Astrocyte (in vitro differentiated cells and primary cell): ENCODE data around the gene SUGCT.

ENCODE experiments used
- EZH2 ChIP-seq: IDR thresholded peaks from 2 replicates; pipeline ENCODE4 v1.6.1; 2012; ENCODE audit warnings: mild to moderate bottlenecking, low read length, inconsistent platforms; ENCODE audit not compliant: insufficient read depth
- TF ChIP-seq, protein P1 (sequence below): IDR thresholded peaks from 2 replicates; pipeline ENCODE4 v1.5.1; 2011; ENCODE audit warnings: low read depth, mild to moderate bottlenecking, inconsistent platforms, low read length, moderate library complexity; ENCODE audit not compliant: insufficient read depth

DNA sequence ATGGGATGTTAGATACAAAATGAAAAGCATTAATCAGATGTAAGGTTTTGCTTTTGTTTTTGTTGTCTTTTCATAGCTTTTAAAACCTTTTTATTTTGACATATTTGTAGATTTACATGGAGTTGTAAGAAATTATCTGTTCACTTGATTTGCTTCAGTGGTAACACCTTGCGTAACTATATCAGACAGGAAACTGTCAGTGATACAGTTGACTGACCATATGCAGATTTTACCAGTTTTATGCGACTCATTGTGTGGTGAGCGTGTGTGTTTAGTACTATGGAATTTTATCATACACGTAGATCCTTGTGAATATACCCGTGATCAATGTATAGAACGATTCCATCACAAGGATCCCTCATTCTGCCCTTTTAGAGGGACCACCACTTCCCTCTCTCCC is 701.4 kb downstream of the SUGCT start:
- TF ChIP-seq, protein P1, sequence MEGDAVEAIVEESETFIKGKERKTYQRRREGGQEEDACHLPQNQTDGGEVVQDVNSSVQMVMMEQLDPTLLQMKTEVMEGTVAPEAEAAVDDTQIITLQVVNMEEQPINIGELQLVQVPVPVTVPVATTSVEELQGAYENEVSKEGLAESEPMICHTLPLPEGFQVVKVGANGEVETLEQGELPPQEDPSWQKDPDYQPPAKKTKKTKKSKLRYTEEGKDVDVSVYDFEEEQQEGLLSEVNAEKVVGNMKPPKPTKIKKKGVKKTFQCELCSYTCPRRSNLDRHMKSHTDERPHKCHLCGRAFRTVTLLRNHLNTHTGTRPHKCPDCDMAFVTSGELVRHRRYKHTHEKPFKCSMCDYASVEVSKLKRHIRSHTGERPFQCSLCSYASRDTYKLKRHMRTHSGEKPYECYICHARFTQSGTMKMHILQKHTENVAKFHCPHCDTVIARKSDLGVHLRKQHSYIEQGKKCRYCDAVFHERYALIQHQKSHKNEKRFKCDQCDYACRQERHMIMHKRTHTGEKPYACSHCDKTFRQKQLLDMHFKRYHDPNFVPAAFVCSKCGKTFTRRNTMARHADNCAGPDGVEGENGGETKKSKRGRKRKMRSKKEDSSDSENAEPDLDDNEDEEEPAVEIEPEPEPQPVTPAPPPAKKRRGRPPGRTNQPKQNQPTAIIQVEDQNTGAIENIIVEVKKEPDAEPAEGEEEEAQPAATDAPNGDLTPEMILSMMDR, result no peak
- TF ChIP-seq EZH2, result no peak
